HepG2 (cell line): ENCODE results near the gene SYCE3. TPM values are rescaled to one million over a fixed set of nuclear protein-coding genes. Genes with fewer than 3 reads are reported as not detected.
A peak's percentile ranks its signal among the peaks of the same experiment; 100 is the strongest.

Experiments used
- AKAP8 ChIP-seq: sonication (generic); formaldehyde crosslinking; IDR thresholded peaks from 2 replicates; pipeline ENCODE4 v1.5.1; 2020; ENCODE audit warnings: mild to moderate bottlenecking, missing genetic modification reagents
- ATF2 ChIP-seq: sonication (generic); formaldehyde crosslinking; IDR thresholded peaks from 2 replicates; pipeline ENCODE4 v1.4.0; 2020; ENCODE audit warnings: missing genetic modification reagents
- GTF2F1 ChIP-seq: fragments of 150-350 bp; IDR thresholded peaks from 2 replicates; pipeline ENCODE4 v1.6.1; 2014; ENCODE audit warnings: low read length
- HOXA9 ChIP-seq: sonication (generic); formaldehyde crosslinking; IDR thresholded peaks from 2 replicates; pipeline ENCODE4 v1.8.1; 2022; ENCODE audit warnings: missing genetic modification reagents, mild to moderate bottlenecking, moderate library complexity, borderline replicate concordance
- IRF1 ChIP-seq: sonication (generic); formaldehyde crosslinking; IDR thresholded peaks from 2 replicates; pipeline ENCODE4 v1.4.0; 2020; ENCODE audit warnings: low read depth, mild to moderate bottlenecking, missing genetic modification reagents
- RBM39 ChIP-seq: fragments of 200-400 bp; formaldehyde crosslinking; IDR thresholded peaks from one replicate; pipeline ENCODE4 v1.6.1; 2018; ENCODE audit warnings: antibody characterized with exemption, mild to moderate bottlenecking, low read depth, low read length; ENCODE audit not compliant: poor library complexity, severe bottlenecking
- SP4 ChIP-seq: sonication (generic); formaldehyde crosslinking; IDR thresholded peaks from 2 replicates; pipeline ENCODE4 v1.8.1; 2023; ENCODE audit warnings: mild to moderate bottlenecking, missing genetic modification reagents
- TP53 ChIP-seq: sonication (generic); formaldehyde crosslinking; conservative IDR thresholded peaks from 2 replicates; pipeline ENCODE4 v1.4.0; 2020; ENCODE audit warnings: missing genetic modification reagents
- ZBED4 ChIP-seq: sonication (generic); formaldehyde crosslinking; IDR thresholded peaks from 2 replicates; pipeline ENCODE4 v1.4.0; 2020; ENCODE audit warnings: missing genetic modification reagents, borderline replicate concordance
- ZNF276 ChIP-seq: sonication (generic); formaldehyde crosslinking; IDR thresholded peaks from 2 replicates; pipeline ENCODE4 v1.4.0; 2020; ENCODE audit warnings: mild to moderate bottlenecking, low read depth, missing genetic modification reagents
- ZNF530 ChIP-seq: sonication (generic); formaldehyde crosslinking; IDR thresholded peaks from 2 replicates; pipeline ENCODE4 v1.5.0; 2020; ENCODE audit warnings: low read depth, mild to moderate bottlenecking, missing genetic modification reagents
- ZNF558 ChIP-seq: sonication (generic); formaldehyde crosslinking; IDR thresholded peaks from 2 replicates; pipeline ENCODE4 v1.9.0; 2022; ENCODE audit warnings: mild to moderate bottlenecking, missing genetic modification reagents, borderline replicate concordance
- ZNF704 ChIP-seq: sonication (generic); formaldehyde crosslinking; IDR thresholded peaks from 2 replicates; pipeline ENCODE4 v1.8.1; 2023; ENCODE audit warnings: mild to moderate bottlenecking, inconsistent platforms, moderate library complexity, missing genetic modification reagents, borderline replicate concordance
- ZNF737 ChIP-seq: sonication (generic); formaldehyde crosslinking; IDR thresholded peaks from 2 replicates; pipeline ENCODE4 v1.5.0; 2020; ENCODE audit warnings: missing genetic modification reagents, mild to moderate bottlenecking, borderline replicate concordance
- ZNF770 ChIP-seq: sonication (generic); formaldehyde crosslinking; IDR thresholded peaks from 2 replicates; pipeline ENCODE4 v1.5.0; 2020; ENCODE audit warnings: mild to moderate bottlenecking, missing genetic modification reagents
- polyA plus RNA-seq, 8 experiments: library from polyadenylated mRNA; depleted of rRNA in 3 of 8; stranded (reverse) in 7 of 8; unstranded in 1 of 8; fragments of >200 nt; fragmentation: Illumina TruSeq in 4 of 8; extraction: Trizol in 4 of 8; gene quantifications; 2 replicates each; pipeline versions ENCODE4 v1.2.1 to v1.2.3, GENCODE V29; 2011 to 2016; ENCODE audit warnings: low read depth in 4 of 8, missing spikeins in 1 of 8, mixed read lengths in 1 of 8; ENCODE audit not compliant: insufficient read depth in 1 of 8
- total RNA-seq, 5 experiments: library from RNA; depleted of rRNA; stranded (reverse); fragments of >200 nt; fragmentation: Illumina TruSeq; extraction: Trizol; gene quantifications; 2 replicates each; pipeline ENCODE4 v1.2.3, GENCODE V29; 2016; ENCODE audit warnings: low read depth in 1 of 5

Gene SYCE3
- total and polyA plus RNA-seq, 2 of the 13 experiments (the other 11 are each of a cell fraction or from before 2014, with no cell fraction given): not detected

- TF ChIP-seq ZNF276 (CRISPR knock-in tag): peak; percentile 95; the same call in 1 of the 2 replicates
- peak; percentile 97 for TF ChIP-seq ZBED4
- peak; percentile 55; the same call in 1 of the 2 replicates for TF ChIP-seq ZNF770
- peak; percentile 85 for TF ChIP-seq AKAP8 (CRISPR knock-in tag)
- peak; percentile 88 for TF ChIP-seq SP4 (CRISPR knock-in tag)
- peak; percentile 98 for TF ChIP-seq ZNF530 (CRISPR knock-in tag)
- peak; percentile 91 for TF ChIP-seq IRF1 (CRISPR knock-in tag)
- no peak for TF ChIP-seq GTF2F1
- peak; percentile 64; the same call in 1 of the 2 replicates for TF ChIP-seq ZNF737 (CRISPR knock-in tag)
- TF ChIP-seq ZNF704 (CRISPR knock-in tag): peak; percentile 97
- peak; percentile 98; the same call in 1 of the 2 replicates for TF ChIP-seq ZNF558 (CRISPR knock-in tag)
- TF ChIP-seq HOXA9 (CRISPR knock-in tag): peak; percentile 99
- no peak for TF ChIP-seq RBM39
- TF ChIP-seq ATF2: peak; percentile 93
- TF ChIP-seq TP53 (CRISPR knock-in tag): peak; percentile 97
Measured at GRCh38 chr22:50599816-50600455, 37.2 kb upstream of the SYCE3 start (continued).
